Dedifferentiated amniotic fluid mesenchymal stem cell (primary cell): ENCODE data around the gene RBP5.
"Not testable (repeated sequence)": the region's sequence is repeated elsewhere in the genome, so short reads cannot be mapped to it uniquely, and the experiment has no call there.

Source experiments
- DNase-seq: peaks from one replicate; pipeline ENCODE4 v3.0.0-alpha.2; 2016; ENCODE audit errors: extremely low spot score

The RBP5 gene

GRCh38 chr12:7122811-7123769 is 5.6 kb downstream of the RBP5 start:
- DNase-seq: no peak

DNA sequence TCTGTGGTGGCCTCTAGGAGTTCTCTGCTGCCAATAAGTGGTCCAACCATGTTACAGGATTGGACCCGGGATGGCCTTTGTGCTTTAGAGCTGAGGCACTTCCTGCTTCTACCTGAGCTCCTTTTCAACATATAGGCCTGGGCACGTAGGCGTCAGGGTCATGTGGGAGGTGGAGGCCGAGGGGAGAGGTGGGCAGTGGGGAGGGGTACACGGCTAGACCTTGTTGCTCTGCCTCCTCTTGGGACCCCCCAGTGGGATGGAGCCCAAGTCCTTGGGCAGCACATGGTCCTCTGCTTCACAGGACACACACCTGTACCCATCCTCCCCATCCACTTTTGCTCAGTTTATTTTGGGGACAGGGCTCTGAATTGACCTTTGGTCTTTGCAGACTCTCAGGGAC is 7.4 kb downstream of the RBP5 start:
- no peak for DNase-seq

DNA sequence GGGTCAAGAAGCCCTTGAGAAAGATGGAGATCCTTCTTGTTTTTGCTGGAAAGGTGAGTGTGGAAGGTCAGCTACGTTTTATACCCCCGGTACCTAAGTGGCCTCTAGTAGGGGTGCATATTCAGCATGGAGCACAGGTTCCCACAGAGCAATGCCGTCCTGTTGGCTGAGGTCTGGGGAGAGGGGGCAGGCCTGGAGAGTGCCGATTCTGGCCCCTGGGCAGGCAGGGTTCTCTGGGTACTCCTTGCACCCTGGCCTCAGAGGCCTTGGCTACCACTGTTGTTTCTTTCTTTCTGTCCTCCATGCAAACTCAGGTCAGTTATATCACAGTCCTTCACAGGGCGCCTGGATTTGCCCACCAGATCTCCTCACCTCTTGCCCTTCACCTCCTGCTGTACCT is 8.5 kb downstream of the RBP5 start:
- DNase-seq: no peak

DNA sequence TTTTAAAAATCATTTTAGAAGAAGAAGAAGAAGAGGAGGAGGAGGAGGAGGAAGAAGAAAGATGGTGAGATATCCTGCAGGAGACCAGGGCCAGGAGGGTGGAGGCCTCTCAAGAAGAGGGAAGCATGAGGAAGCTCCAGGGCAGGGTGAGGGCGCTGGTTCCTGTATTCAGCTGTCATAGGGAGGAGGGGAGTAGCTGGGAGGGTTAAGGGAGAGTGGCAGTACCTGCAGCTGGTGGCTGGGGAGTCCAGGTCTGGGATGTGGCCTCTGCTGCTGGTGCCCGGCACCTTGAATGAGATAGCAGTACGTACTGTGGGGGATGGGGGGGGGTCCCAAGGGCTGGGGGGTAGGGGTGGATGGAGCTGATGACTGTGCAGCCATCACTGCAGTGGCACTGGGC is 9.8 kb downstream of the RBP5 start:
- no peak for DNase-seq

- no peak for DNase-seq
Measured at GRCh38 chr12:7117670-7118069, 11.0 kb downstream of the RBP5 start.

DNA sequence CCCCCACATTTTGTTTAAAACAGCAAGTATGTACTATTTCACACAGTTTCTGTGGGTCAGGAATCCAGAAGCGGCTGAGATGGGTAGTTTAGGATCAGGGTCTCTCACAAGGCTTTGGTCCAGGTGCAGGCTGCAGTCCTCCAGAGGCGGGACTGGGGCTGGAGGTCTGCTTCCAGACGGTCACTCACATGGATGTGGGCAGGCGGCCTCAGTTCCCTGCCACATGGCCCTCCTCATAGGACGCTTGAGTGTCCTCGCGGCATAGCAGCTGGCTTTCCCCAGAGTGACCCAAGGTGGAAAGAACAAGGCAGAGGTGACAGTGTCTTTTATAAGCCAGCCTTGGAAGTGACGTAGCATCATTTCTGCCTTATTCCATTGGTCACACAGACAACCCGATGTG is 11.8 kb downstream of the RBP5 start:
- DNase-seq: no peak

- no peak for DNase-seq
Measured at GRCh38 chr12:7116196-7116595, 12.5 kb downstream of the RBP5 start.

- no peak for DNase-seq
Measured at GRCh38 chr12:7114851-7115250, 13.8 kb downstream of the RBP5 start.

DNA sequence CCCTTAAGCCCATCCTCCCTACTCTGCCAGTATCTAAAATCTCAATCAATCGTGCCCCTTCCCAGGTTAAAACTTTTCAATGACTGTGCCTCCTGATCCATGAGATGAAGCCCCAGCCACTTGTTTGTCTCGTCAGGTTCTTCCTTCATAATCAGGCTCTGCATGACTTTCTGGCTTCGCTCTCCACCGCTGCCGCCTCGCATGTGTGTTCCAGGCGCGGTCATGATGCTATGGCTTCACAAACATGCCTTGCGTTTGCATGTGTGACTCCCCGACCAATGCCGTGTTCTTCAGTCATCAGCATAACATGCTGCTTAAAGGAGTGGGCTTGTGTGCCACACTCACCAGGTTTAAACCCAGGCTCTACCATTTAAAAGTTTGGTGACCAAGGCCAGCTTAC is 14.7 kb downstream of the RBP5 start:
- no peak for DNase-seq

GRCh38 chr12:7113389-7113871 is 15.3 kb downstream of the RBP5 start:
- peak; percentile 26 for DNase-seq

- DNase-seq: no peak
Measured at GRCh38 chr12:7112041-7112440, 16.6 kb downstream of the RBP5 start.

DNA sequence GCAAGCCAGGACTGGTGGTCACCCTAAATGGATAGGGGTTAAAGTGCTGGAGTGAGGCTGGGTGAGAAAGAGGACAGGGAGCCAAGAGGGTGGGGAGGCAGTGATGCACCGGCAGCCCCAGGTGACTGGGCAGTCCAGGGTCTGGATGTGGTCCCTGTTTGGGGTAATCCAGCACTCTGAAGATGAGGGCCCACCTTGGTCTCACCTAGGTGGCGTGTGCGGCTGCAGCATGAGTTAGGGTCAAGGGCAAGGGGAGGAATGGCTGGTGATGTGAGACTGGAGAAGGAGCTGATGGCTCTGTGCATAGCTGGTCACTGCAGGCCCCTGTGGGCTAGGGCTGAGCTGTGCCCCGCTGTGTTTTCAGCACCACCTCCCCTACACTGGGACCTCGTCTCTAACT is 18.0 kb downstream of the RBP5 start:
- no peak for DNase-seq

- no peak for DNase-seq
Measured at GRCh38 chr12:7109572-7109920, 19.1 kb downstream of the RBP5 start.

DNA sequence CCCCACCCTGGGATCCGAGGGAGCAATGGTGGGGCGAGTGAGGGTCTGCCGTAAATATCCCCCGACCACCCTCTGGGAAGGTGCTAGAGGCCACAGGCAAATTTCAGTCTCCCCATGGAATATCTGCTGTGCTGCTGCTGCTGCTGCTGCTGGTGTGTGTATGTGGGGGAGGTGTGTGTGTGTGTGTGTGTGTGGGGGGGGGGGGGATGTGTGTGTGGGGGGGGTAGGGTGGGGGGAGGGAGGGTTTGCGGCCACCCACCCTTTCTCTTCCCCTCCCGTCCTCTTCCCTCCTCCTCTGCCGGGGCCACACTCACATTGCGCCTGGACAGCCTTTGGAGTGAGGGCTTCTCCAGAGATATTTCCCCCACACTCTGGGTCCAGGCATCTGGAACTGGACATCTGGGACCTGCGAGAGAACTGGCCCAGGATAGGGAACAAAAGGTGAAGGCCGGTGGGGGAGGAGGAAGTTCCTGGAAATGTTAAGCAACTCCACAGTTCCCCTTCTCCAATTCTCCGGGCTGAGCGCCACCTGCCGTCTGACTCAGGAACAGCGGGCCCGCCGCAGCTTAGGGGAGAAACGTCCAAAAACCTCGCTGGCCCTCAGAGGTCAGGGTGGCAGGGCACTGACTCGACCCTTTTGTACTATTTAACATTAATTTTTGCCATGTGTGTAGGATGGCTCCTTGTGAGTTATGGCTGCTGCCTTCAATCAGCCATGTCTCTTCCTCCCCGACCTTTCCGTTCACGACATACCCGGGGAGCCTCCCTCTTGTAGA is 19.7 kb downstream of the RBP5 start, which contains the start of gene C1RL:
TSS of gene C1RL (minus strand) at position 419 of the 776 bp plus-strand sequence. CDS start at position 385, 34 bp downstream.
- DNase-seq: peak; percentile 77

DNA sequence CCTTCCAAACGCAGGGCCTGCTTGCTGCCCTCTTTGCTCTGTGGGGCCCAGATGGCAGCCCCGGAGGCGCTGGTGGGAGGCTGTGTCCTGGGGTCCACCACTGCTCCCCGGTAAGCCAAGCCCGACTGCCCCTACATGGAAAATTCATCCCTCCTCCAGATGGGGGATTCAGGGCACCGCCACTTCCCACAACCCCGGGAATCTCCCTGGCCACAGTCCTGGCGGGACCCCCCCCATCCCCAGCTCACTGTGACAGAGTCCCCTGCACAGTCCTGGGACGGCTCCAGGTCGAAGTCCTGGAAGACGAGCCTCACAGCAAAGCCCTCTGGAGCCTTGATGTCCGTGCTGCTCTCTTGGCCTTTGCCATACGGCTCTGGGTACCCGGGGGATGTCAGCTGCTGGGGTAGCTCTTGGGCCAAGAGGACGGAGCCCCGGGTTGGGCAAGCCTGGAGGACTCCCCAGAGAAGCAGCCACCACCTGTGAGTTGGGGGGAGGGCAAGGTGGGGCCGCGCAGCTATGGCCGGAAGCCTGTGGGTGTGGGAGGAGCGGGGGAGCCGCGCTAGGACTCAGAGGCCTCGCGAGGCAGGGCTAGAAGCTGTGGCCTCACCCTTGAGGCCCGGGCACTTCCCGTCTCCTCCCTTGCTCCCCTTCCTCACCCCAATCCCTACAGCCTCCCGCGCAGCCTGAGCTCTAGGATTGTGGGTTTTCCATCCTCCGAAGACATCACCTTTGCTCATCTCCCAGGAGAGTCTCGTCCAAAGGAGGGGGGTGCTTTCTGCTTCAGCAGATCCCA is 20.5 kb downstream of the RBP5 start:
- DNase-seq: peak; percentile 63

DNA sequence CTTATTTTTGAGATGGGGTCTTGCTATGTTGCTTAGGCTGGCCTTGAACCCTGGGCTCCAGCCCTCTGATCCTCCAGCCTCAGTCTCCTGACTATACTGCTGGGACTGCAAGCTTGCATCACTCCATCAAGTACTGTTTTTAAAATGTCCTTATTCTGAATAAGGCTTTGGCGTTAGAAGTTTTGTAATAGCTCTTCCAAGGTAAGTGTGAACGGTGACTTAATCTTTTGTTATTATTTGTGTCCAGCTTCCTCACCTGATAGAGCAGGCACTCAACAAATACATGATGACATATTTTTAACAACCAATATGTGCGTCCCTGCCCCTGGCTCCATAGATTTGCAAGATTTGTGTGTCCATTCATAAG is 21.1 kb downstream of the RBP5 start:
- no peak for DNase-seq

GRCh38 chr12:7107181-7107580 is 21.5 kb downstream of the RBP5 start:
- DNase-seq: not testable (repeated sequence)

DNA sequence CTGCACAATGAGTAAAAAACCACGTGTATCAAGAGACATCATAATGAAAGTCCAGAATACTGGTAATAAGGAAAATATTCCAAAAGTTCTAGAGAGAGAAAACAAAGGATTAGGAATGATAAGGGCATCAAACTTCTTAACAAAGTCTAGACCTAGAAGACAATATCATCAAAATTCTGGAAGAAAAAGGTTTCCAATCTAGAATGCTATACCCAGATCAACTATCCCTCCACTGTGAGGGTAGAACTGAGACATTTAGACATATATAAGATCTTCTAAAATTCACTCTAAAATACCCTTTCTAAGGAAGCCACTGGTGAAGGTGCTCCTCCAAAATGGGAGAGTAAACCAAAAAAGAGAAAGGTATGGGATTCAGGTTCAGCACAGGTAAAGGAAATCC is 22.6 kb downstream of the RBP5 start:
- no peak for DNase-seq

GRCh38 chr12:7103837-7104584 is 24.7 kb downstream of the RBP5 start:
- no peak for DNase-seq

DNA sequence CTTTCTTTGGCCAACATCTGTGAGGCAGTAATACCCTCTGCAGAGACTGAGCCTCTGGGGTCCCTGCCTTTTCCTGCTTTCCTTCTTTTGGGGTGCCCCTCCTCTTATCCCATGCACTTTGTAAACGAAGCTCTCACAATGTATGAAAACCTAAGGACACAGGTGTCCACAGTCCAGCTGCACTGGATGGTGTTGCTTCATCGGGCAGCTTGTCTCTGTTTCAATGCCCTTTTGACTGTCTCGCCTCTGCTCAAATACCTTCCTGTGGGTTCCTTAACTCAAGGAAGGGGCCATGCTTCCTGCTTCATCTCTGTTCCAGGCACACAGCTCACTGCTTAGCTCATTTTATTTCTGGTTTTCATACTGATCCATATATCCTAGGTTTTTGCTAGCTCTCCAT is 26.1 kb downstream of the RBP5 start:
- DNase-seq: no peak

GRCh38 chr12:7101694-7102131 is 27.0 kb downstream of the RBP5 start:
- no peak for DNase-seq
